ENCODE data around the gene IFI27L1.

Gene IFI27L1

DNA sequence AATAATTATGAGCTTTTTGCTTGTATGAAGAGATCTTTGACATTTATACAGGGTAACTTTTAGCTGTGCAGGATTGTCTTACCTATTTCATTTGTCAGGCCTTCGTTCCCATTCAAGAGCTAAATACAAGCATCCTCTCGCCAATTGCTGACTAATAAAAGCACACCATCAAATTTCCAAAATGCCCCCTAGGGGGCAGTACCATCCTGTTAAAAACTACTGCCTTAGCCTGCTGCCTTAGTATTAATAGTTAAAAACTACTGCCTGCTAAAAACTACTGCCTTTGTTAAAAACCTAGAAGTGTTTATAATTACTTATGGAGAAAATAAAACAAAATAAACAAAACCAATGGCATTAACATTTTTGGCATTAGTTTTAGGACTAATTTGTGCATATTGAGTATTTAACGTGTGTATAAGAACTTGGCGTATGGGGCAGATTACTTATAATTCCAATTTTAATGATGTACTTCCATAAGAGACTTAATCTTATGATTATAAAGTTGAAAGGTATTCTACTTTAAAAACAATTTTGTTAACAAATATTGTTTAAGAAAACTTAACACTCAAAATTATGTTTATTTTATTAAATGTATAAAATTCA, 51.3 kb downstream of the IFI27L1 start:
- DNase-seq (ENCODE audit: low read depth in 2 of 2), result peak; percentile 14 to 29

GRCh38 chr14:94135476-94135875, 54.4 kb downstream of the IFI27L1 start:
- DNase-seq (ENCODE audit: low read depth in 2 of 2), result no peak

DNA sequence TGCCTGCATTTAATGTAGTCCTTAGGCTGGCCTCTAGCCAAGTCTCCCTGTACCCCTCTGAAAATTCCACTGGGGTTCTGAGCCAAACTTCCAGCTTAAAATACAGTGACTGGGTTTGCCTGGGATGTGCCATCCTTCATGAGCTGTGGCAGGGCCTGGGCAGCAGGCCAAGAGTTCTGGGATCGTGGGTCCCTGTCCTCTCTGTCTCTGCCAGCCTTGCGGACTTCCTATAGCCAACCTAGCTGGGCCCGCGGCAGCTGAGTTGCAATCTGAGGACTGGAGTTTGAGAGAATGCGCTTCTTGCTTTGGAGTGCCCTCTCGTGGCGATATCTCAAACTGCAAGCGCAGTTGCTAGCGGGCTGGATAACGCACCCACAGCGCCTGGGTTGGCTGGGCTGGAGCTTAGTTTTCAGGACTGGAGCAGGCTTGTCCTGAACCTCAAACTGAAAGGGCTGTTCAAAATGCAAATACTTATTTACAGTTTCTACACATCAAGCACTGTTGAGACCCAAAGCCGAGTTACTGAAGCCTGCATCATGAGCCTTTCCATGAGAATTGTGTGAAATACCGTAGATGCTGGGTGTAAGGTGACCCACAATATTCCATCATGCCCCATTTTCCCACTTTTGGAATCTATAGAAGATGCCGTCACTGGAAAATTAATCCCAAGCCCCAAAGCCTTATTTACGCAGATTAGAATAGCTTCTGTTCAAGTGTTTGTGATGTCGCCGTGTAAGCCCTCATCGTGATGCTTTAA, 55.6 kb downstream of the IFI27L1 start:
- peak; percentile 73 for DNase-seq (ENCODE audit: low read depth in 2 of 2)

DNA sequence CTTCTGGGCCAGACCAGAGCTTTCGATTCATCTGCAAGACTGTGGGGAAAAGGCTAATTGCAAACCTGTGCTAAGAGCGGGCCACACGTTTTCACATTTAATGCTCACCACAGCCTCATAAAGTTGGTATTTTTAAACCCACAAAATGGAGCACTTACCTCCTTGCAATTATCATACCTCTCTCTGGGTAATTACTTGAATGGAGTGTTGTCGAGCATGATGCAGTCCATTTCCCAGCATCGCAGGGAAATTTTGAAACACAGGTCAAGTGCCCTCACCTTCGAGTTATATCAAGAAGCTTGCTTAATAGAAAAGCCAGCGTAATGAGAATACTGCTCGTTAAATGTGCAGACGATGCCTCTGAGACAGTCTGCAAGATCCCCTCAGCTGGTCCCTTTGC, 57.1 kb downstream of the IFI27L1 start:
- no peak for DNase-seq (ENCODE audit: low read depth in 2 of 2)

- no peak for DNase-seq (ENCODE audit: low read depth in 2 of 2)
These were observed 57.9 kb downstream of the IFI27L1 start for GRCh38 chr14:94139006-94139405.

GRCh38 chr14:94139421-94139820, 58.3 kb downstream of the IFI27L1 start:
- no peak for DNase-seq (ENCODE audit: low read depth in 2 of 2)

GRCh38 chr14:94142247-94142646, 61.1 kb downstream of the IFI27L1 start:
- DNase-seq (ENCODE audit: low read depth in 2 of 2), result no peak

DNA sequence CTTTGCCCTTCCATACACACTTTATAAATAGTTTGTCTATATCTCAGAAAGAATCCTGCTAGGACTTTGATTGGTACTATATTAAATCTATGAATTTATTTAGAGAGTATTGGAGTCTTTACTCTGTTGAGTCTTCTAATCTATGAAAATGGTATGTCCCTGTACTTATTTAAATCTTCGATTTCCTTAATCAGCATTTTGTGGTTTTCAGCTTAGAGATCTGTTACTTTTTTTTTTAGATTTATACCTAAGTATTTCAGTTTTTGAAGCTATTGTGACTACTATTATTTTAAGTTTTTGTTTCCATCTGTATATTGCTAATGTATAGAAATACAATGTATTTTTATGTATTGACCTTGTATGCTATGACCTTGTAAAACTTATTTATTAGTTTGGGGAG, 61.7 kb downstream of the IFI27L1 start:
- DNase-seq (ENCODE audit: low read depth in 2 of 2), result no peak

GRCh38 chr14:94143239-94143638, 62.1 kb downstream of the IFI27L1 start:
- no peak for DNase-seq (ENCODE audit: low read depth in 2 of 2)

- DNase-seq (ENCODE audit: low read depth in 2 of 2), result no peak
These were observed 62.6 kb downstream of the IFI27L1 start for GRCh38 chr14:94143711-94144110.

DNA sequence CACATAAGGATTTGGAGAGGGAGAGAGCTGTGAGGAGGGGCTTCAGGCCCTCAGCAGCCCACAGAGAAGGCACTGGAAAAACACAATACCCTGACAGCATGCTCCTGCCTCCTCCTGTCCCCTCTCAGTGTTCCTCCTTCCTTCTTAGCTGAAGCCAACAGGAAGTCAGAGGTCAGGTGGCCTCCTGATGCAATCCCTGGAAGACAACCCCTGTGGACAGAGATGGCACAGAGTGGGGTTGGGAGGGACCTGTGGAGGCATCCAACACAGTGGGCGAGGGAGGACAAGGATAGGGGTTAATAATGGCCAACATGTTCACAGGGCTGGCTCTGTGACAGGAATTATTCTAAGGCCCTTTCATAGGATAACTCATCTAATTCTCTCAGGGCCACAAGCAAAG, 63.7 kb downstream of the IFI27L1 start:
- no peak for DNase-seq (ENCODE audit: low read depth in 2 of 2)

GRCh38 chr14:94145902-94146527, 64.9 kb downstream of the IFI27L1 start:
- DNase-seq (ENCODE audit: low read depth in 2 of 2), result no peak

Measured in stimulated activated CD8-positive, alpha-beta memory T cell treated with anti-CD3 and anti-CD28 coated beads, Interleukin-2, amount 100 ng/mL, for 1 hour (primary cell).